ENCODE results near the gene CBR1. TPM values are rescaled to one million over a fixed set of nuclear protein-coding genes. Genes with fewer than 3 reads are reported as not detected.

The CBR1 gene
- total and polyA plus RNA-seq, 9 of the 15 experiments (the other 6 are each of a cell fraction or from before 2014, with no cell fraction given), result 2.5 to 33.8 (median 15.1) TPM

DNA sequence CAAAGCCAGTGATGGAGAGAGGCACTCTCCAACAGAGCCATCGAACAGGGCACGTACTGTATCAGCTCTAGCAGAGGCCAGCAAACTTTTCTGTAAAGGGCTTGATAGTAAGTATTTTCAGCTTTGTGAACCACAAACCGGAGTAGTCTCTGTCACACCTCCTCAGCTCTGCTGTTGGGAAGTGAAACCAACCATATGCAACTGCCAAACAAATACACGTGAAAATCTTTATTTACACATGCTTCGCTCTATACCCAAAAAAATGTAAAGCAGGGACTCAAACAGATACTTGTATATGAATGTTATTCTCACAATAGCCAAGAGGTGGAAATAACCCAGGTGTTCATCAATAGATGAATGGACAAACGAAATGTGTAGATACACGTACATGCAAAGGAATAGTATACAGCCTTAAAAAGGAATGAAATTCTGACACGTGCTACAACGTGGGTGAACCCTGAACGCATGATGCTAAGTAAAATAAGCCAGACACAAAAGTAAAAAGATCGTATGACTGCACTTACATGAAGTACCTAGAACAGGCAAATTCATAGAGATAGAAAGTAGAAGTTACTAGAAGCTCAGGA lies 48.5 kb upstream of the CBR1 start:
- no peak overlapping the region for H3K27ac ChIP-seq (ENCODE audit: extremely low read depth, low read depth, low read length)
- intact Hi-C loops (cut with micrococcal nuclease) (loop anchor here (10.0 kb wide), 1 partner anchor 177 kb away; no protein-coding TSS in a partner anchor), in situ Hi-C loops (cut with MboI) (no loop called here)
- H3K79me2 ChIP-seq (ENCODE audit: control insufficient read depth, insufficient read depth, low read length), result no peaks in the 10 kb centered on the region
- no peak overlapping the region for H3K4me3 ChIP-seq
- no TSS peak for BruUV-seq (replicated peaks)
- no peaks in the 10 kb centered on the region for H3K4me1 ChIP-seq (replicated peaks in 1 of 2; ENCODE audit: control insufficient read depth in 2 of 2, insufficient read depth in 2 of 2, low read length in 2 of 2)
- H3K4me2 ChIP-seq (ENCODE audit: insufficient read depth, low read length), result no peak overlapping the region
- ChIA-PET CTCF (ENCODE audit: low intra/inter-chr PET ratio) (no interaction called here), POLR2A (no interaction called here)
- no peaks in the 10 kb centered on the region for H3K9me3 ChIP-seq (replicated peaks; ENCODE audit: control insufficient read depth, insufficient read depth, low read depth, low read length)
- no peaks in the 10 kb centered on the region for H3K36me3 ChIP-seq (ENCODE audit: control insufficient read depth, insufficient read depth, low read length)
- DNase-seq (ENCODE audit: extremely low read depth in 1 of 4, low spot score in 3 of 4) (no peak), ATAC-seq (no peak), FAIRE-seq (no peak)
- H3K27me3 ChIP-seq (ENCODE audit: control insufficient read depth in 2 of 2, insufficient read depth in 2 of 2, low read length in 2 of 2), result peaks cover 37 to 42% of the 10 kb centered on the region in 2 experiments
- TF ChIP-seq ZNF146 (CRISPR knock-in tag; IDR thresholded peaks at IDR 0.05; ENCODE audit: unreplicated experiment), result peak; percentile 79
- TF ChIP-seq RBM25 (IDR thresholded peaks at IDR 0.05; ENCODE audit: low read depth, low read length, severe bottlenecking), result peak; percentile 14
- no peak for TF ChIP-seq TRIM25 (IDR thresholded peaks at IDR 0.05; ENCODE audit: borderline replicate concordance)
- no peak overlapping the region for H3K9ac ChIP-seq (ENCODE audit: insufficient read depth in 1 of 2, low read depth in 2 of 2, low read length in 2 of 2)
- H2AFZ ChIP-seq (ENCODE audit: low read depth, low read length), result no peak overlapping the region
- H3K9me1 ChIP-seq (ENCODE audit: control insufficient read depth, insufficient read depth, low read length), result no peaks in the 10 kb centered on the region
- no peaks in the 10 kb centered on the region for H4K20me1 ChIP-seq (replicated peaks; ENCODE audit: control insufficient read depth, insufficient read depth, low read length)
- 12% methylated on average over 11 of the region's 11 CpGs for WGBS (ENCODE audit: insufficient coverage, low coverage, missing lambda C conversion rate)

All from K562 (cell line).